ENCODE measurements around the gene RHOH. TPM values are rescaled to one million over a fixed set of nuclear protein-coding genes. Genes with fewer than 3 reads are reported as not detected.
"Not testable (repeated sequence)": the region's sequence is repeated elsewhere in the genome, so short reads cannot be mapped to it uniquely, and the experiment has no call there.

Gene RHOH
- not detected for polyA plus RNA-seq (2013, experiment 1 of 2; ENCODE audit: insufficient read length)
- polyA plus RNA-seq (2013, experiment 2 of 2; ENCODE audit: insufficient read length), result not detected

GRCh38 chr4:40196724-40197281 lies at the start of gene RHOH:
Gene RHOH, plus strand, starts transcription at chr4:40197031. Its CDS starts 46,356 bp downstream, at chr4:40243387.
- no peak for DNase-seq

DNA sequence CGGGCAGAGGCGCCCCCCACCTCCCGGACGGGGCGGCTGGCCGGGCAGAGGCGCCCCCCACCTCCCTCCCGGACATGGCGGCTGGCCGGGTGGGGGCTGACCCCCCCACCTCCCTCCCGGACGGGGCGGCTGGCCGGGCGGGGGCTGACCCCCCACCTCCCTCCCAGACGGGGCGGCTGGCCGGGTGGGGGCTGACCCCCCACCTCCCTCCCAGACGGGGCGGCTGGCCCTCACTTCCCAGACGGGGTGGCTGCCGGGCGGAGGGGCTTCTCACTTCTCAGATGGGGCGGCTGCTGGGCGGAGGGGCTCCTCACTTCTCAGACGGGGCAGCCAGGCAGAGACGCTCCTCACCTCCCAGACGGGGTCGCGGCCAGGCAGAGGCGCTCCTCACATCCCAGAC lies 49.3 kb upstream of the RHOH start:
- not testable (repeated sequence) for DNase-seq

DNA sequence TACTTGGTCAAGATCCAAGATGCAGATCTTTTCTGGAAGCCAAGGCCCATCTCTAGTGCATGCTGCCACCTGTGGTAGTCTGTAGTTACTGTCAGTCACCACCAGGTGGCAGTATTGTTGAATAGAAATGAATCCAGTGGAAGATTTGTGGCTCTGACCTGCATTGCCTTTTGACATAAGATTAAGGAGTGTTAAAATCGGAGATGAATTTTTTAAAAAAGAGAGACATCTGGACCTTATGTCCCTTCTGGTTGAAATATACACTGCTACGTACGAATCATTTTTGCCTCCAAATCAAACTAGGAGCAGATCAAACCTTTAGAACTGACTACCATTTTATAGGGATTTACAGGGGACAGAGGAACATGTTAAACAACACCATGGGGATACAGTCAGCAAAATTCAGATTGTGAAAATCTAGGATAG lies 46.9 kb upstream of the RHOH start:
- peak; percentile 64 for DNase-seq

GRCh38 chr4:40150932-40151331 lies 45.9 kb upstream of the RHOH start:
- DNase-seq, result no peak

DNA sequence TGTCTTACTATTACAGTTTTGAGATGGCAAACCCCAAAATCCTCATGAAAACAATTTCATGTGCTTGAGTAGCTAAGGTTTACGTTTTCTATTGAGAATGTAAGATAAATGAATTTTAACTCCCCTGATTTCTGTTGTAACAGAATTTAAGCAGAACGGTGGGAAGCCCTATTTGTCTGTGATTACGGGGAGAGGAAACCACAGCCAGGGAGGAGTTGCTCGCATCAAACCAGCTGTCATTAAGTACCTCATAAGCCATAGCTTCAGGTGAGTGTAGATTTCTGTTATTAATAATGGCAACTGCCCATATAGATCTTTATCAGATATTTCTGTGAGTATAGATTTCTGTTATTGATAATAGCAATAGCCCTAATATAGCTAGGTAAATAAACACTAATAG lies 44.2 kb upstream of the RHOH start:
- no peak for DNase-seq

GRCh38 chr4:40157436-40157835 lies 39.4 kb upstream of the RHOH start:
- no peak for DNase-seq

DNA sequence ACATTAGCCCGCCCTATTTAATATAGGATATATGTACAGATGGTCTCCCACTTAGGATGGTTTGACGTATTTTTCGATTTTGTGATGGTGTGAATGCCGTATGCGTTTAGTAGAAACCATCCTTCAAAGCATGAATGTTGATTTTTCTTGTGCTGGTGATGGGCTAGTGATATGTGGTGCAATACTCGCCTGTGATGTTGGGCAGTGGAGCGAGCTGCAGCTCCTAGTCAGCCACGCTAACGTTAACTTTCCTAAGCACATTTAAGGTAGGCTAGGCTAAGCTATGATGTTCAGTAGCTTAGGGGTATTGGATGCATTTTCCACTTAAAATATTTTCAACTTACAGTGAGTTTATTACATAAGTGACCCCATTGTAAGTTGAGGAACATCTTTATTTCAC lies 36.6 kb upstream of the RHOH start:
- no peak for DNase-seq

DNA sequence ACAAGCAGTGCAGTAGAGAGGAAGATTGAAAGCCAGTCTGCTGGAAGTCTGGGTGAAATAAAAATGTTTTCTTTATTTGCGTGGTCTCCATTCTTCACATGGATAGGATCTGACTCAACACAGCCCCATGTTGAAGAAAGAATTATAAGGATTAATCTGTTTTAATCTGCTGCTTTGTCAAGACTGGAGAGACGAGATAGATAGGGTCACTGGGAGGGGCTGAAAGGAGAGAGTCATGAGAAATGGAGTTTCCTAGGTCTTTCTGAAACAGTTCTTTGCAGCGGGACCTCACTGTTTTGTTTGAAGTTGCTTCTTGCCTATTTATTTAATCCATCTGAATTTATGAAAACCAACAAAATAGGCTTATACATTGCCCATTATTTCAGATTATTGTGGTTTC lies 32.4 kb upstream of the RHOH start:
- peak; percentile 47 for DNase-seq

- no peak for DNase-seq
Observed at GRCh38 chr4:40165916-40166315, 30.9 kb upstream of the RHOH start.

DNA sequence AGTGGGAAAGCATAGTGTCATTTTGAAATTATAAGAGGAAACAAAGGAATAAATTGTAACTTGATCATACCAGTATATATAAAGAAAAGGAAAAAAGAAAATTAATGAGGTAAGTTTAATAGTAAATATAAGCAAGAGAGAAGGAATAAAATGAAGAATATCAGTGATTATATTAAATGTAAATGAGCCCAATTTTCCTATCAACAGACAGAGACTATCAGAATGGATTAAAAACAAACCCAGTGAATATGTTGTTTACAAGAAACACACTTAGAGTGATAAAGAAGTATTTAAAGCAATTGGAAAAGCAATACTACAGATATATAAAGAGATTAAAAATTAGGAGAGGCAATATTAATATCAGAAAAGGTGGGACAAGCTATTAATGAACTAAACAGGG lies 28.8 kb upstream of the RHOH start:
- no peak for DNase-seq

- DNase-seq, result no peak
Observed at GRCh38 chr4:40170588-40170987, 26.2 kb upstream of the RHOH start.

- DNase-seq, result no peak
Observed at GRCh38 chr4:40173470-40173875, 23.4 kb upstream of the RHOH start.

- no peak for DNase-seq
Observed at GRCh38 chr4:40176602-40177001, 20.2 kb upstream of the RHOH start.

DNA sequence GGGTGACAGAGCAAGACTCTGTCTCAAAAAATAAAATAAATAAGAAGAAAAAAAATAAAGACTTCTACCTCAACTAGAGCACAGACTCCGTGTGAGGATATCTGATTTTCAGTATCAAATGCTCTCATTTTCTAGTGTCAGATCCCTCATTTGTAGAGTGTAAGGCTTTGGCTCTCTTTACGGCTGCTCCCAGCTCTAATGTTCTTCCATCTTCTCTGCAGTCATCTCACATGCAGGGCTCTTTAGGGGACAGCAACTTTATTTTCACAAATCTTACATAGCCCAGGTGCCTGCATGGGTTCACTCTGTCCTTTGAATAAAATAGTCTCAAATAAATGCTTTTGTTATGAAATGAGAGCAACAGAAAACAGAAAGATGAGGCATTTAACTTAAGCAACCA lies 19.2 kb upstream of the RHOH start:
- DNase-seq, result no peak

DNA sequence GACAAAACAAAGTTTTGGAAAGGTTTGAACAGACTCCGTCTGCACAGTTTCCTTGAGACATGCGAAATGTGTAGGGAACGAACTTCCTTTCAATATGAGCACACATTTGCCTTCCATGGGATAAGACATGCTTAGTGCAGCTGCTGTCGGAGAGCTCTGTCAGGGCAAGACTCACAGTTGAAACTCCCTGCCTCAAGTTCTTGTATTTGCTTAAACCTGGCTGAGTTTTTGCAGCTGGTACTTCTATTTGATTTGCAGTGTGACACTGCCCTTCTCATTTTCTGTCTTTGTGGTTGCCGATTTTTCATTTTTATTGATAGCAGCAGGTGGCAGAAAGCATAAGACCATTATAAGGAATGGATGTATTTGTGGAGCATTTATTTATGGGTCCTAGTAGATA lies 18.2 kb upstream of the RHOH start:
- no peak for DNase-seq

DNA sequence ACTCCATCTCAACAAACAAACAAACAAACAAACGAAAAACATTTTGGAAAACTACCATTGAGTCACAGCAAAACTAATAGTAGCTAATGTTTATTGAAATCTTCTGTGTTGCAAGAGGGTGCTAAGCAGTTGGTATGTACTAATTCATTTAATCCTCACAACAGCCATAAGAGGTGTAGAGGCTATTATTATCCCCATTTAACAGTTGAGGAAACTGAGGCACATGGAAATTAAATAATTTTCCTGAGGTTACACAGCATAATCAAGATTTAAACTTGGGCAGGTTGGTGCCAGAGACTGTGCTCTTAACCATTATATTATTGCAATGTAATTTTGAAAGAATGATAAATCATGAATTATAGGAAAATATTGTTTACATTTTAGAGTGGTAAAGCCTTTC lies 17.5 kb upstream of the RHOH start:
- no peak for DNase-seq

DNA sequence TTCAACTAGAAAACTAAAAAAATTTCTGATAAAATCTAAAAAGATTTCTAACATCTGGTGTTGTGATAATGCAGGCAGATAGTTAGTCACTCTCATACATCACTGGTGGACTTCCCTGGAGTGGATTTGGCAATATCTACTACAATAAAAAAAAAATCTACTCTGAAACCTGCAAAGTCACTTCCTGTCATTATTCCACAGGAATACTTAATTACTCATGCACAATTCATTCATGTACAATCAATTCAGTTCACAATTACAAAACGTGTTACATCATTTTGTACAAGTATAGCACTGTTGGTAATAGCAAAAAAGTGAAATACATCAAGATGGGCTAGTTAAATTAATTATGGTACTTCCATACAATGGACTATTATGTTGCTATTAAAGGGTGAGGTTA lies 16.5 kb upstream of the RHOH start:
- peak; percentile 65 for DNase-seq

- DNase-seq, result no peak
Observed at GRCh38 chr4:40182001-40182400, 14.8 kb upstream of the RHOH start.

- no peak for DNase-seq
Observed at GRCh38 chr4:40182954-40183353, 13.9 kb upstream of the RHOH start.

GRCh38 chr4:40183615-40184411 lies 13.0 kb upstream of the RHOH start:
- DNase-seq, result no peak

DNA sequence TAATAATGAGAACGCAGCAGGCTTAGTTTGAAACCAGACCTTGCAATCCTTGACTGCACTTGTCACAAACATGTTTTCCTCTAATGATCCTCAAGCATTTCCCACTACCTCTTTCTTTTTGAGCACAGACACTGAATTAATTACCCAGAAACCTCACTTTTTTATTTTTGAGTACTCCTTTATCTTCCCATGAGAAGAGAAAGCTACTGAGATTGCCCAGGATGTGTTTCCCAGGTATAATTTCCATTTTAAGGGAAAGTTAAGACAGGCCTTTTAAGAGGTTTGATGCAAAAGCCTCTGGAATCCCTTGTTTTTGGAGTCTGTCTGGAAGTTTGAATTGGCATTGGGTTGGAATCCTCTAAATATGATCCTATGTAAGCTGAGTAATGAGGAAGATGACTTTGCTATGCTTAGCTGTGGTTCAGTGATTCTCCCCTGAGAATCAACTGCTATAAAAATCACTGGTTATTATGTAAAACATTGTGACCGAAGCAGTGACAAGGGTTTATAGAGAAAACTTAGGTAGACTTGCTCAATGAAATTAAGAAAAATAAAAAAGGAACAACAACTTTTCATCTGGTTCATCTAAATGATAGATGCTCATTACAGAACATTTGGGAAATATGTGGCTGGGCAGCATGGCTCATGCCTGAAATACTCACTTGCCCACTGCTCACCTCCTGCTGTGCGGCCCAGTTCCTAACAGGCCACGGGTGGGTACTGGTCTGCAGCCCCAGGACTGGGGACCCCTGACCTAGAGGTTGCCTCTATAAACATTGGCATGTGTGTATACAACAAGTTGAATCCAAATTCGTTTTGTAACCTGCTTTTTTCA lies 10.8 kb upstream of the RHOH start:
- peak; percentile 56 for DNase-seq

GRCh38 chr4:40186665-40187014 lies 10.2 kb upstream of the RHOH start:
- DNase-seq, result no peak

- no peak for DNase-seq
Observed at GRCh38 chr4:40187386-40187906, 9.4 kb upstream of the RHOH start.
